A549 (cell line): Measurements from ENCODE around the gene PRR29.

ENCODE experiments used
- ATOH8 ChIP-seq: fragments of 250-450 bp; sonication (Bioruptor Pico); IDR thresholded peaks from 2 replicates; pipeline ENCODE4 v1.5.0; 2020; ENCODE audit warnings: low read depth, mild to moderate bottlenecking, moderate library complexity
- CTCF ChIP-seq: fragments of >200 bp; sonication (Bioruptor Twin); formaldehyde crosslinking; IDR thresholded peaks from 3 replicates; pipeline ENCODE4 v1.5.1; 2016
- ESRRA ChIP-seq: fragments of 150-350 bp; IDR thresholded peaks from 2 replicates; pipeline ENCODE4 v1.6.1; 2014; ENCODE audit warnings: mild to moderate bottlenecking, low read length, borderline replicate concordance
- MAX ChIP-seq: IDR thresholded peaks from 2 replicates; pipeline ENCODE4 v1.6.1; 2012
- POLR2A ChIP-seq: IDR thresholded peaks from 2 replicates; pipeline ENCODE4 v1.6.1; 2012; ENCODE audit warnings: mild to moderate bottlenecking, low read length
- RAD21 ChIP-seq, 2 experiments: fragments of >200 bp in 1 of 2; sonication (Bioruptor Twin) in 1 of 2; formaldehyde crosslinking in 1 of 2; IDR thresholded peaks in 1 of 2; conservative IDR thresholded peaks in 1 of 2; 2 replicates in 1 of 2; 3 replicates in 1 of 2; pipeline ENCODE4 v1.6.1; 2012 to 2018; ENCODE audit warnings: inconsistent platforms in 1 of 2
- RCOR1 ChIP-seq: fragments of 150-350 bp; IDR thresholded peaks from 2 replicates; pipeline ENCODE4 v1.6.1; 2014; ENCODE audit warnings: antibody characterized with exemption, low read length, low read depth
- REST ChIP-seq: fragments of 200-600 bp; sonication (generic); IDR thresholded peaks from 2 replicates; pipeline ENCODE4 v1.6.1; 2016; ENCODE audit warnings: antibody characterized with exemption, mild to moderate bottlenecking, moderate library complexity

GRCh38 chr17:63986821-63987220, 11.3 kb upstream of the PRR29 start:
- TF ChIP-seq POLR2A (no peak), CTCF (no peak), ATOH8 (CRISPR knock-in tag) (no peak), ESRRA (no peak), RAD21 (conservative IDR thresholded peaks at IDR 0.05 in 1 of 2, IDR thresholded peaks at IDR 0.05 in 1 of 2) (no peak), MAX (no peak), REST (no peak), RCOR1 (no peak)
